Thymus (tissue), 11 donors: ENCODE results near the gene SAPCD2. TPM values are rescaled to one million over a fixed set of nuclear protein-coding genes. Genes with fewer than 3 reads are reported as not detected.

Source experiments
- DNase-seq, 9 donors: peaks; one replicate each; pipeline ENCODE4 v3.0.0-alpha.2; 2013; ENCODE audit warnings: low spot score in 9 of 9, low read depth in 6 of 9, missing footprints in 1 of 9
- H3K27ac ChIP-seq, 2 donors: one replicate each; pipeline ENCODE4 v1.5.1; 2013; ENCODE audit warnings: control low read depth in 1 of 2, low read depth in 1 of 2, low read length in 1 of 2, mild to moderate bottlenecking in 1 of 2, moderate library complexity in 1 of 2
- H3K27me3 ChIP-seq, 2 donors: one replicate each; pipeline ENCODE4 v1.5.1; 2013; ENCODE audit warnings: low read length in 1 of 2; ENCODE audit not compliant: control insufficient read depth in 2 of 2, insufficient read depth in 1 of 2
- H3K36me3 ChIP-seq, 2 donors: one replicate each; pipeline ENCODE4 v1.5.1; 2013; ENCODE audit warnings: low read length in 1 of 2, mild to moderate bottlenecking in 1 of 2, moderate library complexity in 1 of 2; ENCODE audit not compliant: control insufficient read depth in 2 of 2, insufficient read depth in 2 of 2
- H3K4me1 ChIP-seq, 2 donors: one replicate each; pipeline ENCODE4 v1.5.1; 2013; ENCODE audit warnings: low read length in 2 of 2; ENCODE audit not compliant: control insufficient read depth in 2 of 2, insufficient read depth in 2 of 2
- H3K4me3 ChIP-seq, 2 donors: one replicate each; pipeline ENCODE4 v1.5.1; 2013; ENCODE audit warnings: low read length in 2 of 2, control low read depth in 1 of 2, mild to moderate bottlenecking in 1 of 2
- H3K9me3 ChIP-seq, 2 donors: one replicate each; pipeline ENCODE4 v1.5.1; 2013; ENCODE audit warnings: low read length in 1 of 2, mild to moderate bottlenecking in 1 of 2; ENCODE audit not compliant: control insufficient read depth in 2 of 2, insufficient read depth in 1 of 2
- WGBS: extraction: QIAGEN DNeasy Blood & Tissue Kit; methylation state at CpG from one replicate; pipeline ENCODE4 v1.1.7; 2013; 5-methylcytosine and 5-hydroxymethylcytosine counted together
- polyA plus RNA-seq: library from polyadenylated mRNA; stranded (reverse); fragments of 200-250 nt; gene quantifications from one replicate; pipeline ENCODE4 v1.2.3, GENCODE V29; 2013
- total RNA-seq: library from RNA; stranded (reverse); fragments of 120-200 nt; gene quantifications from one replicate; pipeline ENCODE4 v1.2.4, GENCODE V29; 2013
- donor health status: healthy.

Gene SAPCD2
- total and polyA plus RNA-seq, 2 donors, result 0.87 to 6.3 TPM

- DNase-seq, result no peak
- no peak overlapping the region for H3K4me3 ChIP-seq
These were observed 26.6 kb upstream of the SAPCD2 start for GRCh38 chr9:137096785-137097546.

GRCh38 chr9:137095664-137096517 lies 25.5 kb upstream of the SAPCD2 start:
- 54% methylated on average over 30 of the region's 30 CpGs for WGBS
- H3K4me3 ChIP-seq, result peak overlapping the region; percentile 4 to 45
- H3K4me1 ChIP-seq, result peaks cover 4 to 19% of the 10 kb centered on the region in 2 donors
- H3K36me3 ChIP-seq, result peaks cover 36 to 49% of the 10 kb centered on the region in 2 donors
- peak; percentile 62 to 95 (median 85) for DNase-seq
- H3K27ac ChIP-seq, result peak overlapping the region; percentile 93 to 94
- peaks cover 0 to 10% of the 10 kb centered on the region in 2 donors for H3K9me3 ChIP-seq
- no peaks in the 10 kb centered on the region for H3K27me3 ChIP-seq

More at GRCh38 chr9:137096785-137097546, 26.6 kb upstream of the SAPCD2 start:
- Histone ChIP-seq H3K36me3 (peaks cover 43 to 55% of the 10 kb centered on the region in 2 donors), H3K4me1 (peaks cover 4 to 19% of the 10 kb centered on the region in 2 donors), H3K9me3 (peaks cover 0 to 11% of the 10 kb centered on the region in 2 donors), H3K27me3 (no peaks in the 10 kb centered on the region), H3K27ac (peak overlapping the region in 1 of 2 donors; percentile 93)
- 97% methylated on average over 31 of the region's 31 CpGs for WGBS

GRCh38 chr9:137089232-137089947 lies 19.0 kb upstream of the SAPCD2 start:
- Histone ChIP-seq H3K27ac (no peak overlapping the region), H3K36me3 (peaks cover 6 to 9% of the 10 kb centered on the region in 2 donors), H3K4me1 (peaks cover 15 to 20% of the 10 kb centered on the region in 2 donors)

GRCh38 chr9:137088121-137088520 lies 17.8 kb upstream of the SAPCD2 start:
- Histone ChIP-seq H3K27ac (no peak overlapping the region), H3K27me3 (peaks cover 5 to 24% of the 10 kb centered on the region in 2 donors), H3K4me1 (peaks cover 15 to 20% of the 10 kb centered on the region in 2 donors), H3K9me3 (no peaks in the 10 kb centered on the region), H3K36me3 (peaks cover 6 to 9% of the 10 kb centered on the region in 2 donors), H3K4me3 (no peak overlapping the region)
- no peak for DNase-seq
- WGBS, result 95% methylated on average over 5 of the region's 5 CpGs

More at GRCh38 chr9:137089232-137089947, 19.0 kb upstream of the SAPCD2 start:
- WGBS, result 97% methylated on average over 11 of the region's 11 CpGs
- H3K4me3 ChIP-seq, result no peak overlapping the region
- H3K9me3 ChIP-seq, result no peaks in the 10 kb centered on the region
- peaks cover 5 to 18% of the 10 kb centered on the region in 2 donors for H3K27me3 ChIP-seq
- DNase-seq, result no peak

GRCh38 chr9:137087409-137087925 lies 17.1 kb upstream of the SAPCD2 start:
- Histone ChIP-seq H3K36me3 (peaks cover 3 to 8% of the 10 kb centered on the region in 2 donors), H3K4me1 (peaks cover 15 to 20% of the 10 kb centered on the region in 2 donors), H3K27me3 (peaks cover 5 to 29% of the 10 kb centered on the region in 2 donors), H3K27ac (peak overlapping the region; percentile 82 to 93), H3K9me3 (no peaks in the 10 kb centered on the region), H3K4me3 (peak overlapping the region; percentile 66 to 70)
- no peak for DNase-seq
- 15% methylated on average over 22 of the region's 22 CpGs for WGBS

GRCh38 chr9:137086531-137087408 lies 16.4 kb upstream of the SAPCD2 start, which contains the start of gene MAN1B1:
MAN1B1 (plus strand) TSS chr9:137086985; CDS start chr9:137087000, 15 bp downstream.
- Histone ChIP-seq H3K27ac (peak within 1 kb of the TSS; percentile 82 to 93), H3K27me3 (peaks cover 5 to 29% of the 10 kb centered on the region in 2 donors), H3K9me3 (no peaks in the 10 kb centered on the region), H3K36me3 (peaks cover 3% of the 10 kb centered on the region in 2 donors), H3K4me1 (peaks cover 15 to 20% of the 10 kb centered on the region in 2 donors), H3K4me3 (peak within 1 kb of the TSS; percentile 66 to 70)
- WGBS, result under 1% methylated on average over 101 of the region's 101 CpGs
- DNase-seq, result peak; percentile 97 to 100 (median 98)

GRCh38 chr9:137085920-137086530 lies 15.7 kb upstream of the SAPCD2 start:
- Histone ChIP-seq H3K27me3 (peaks cover 5 to 31% of the 10 kb centered on the region in 2 donors), H3K9me3 (no peaks in the 10 kb centered on the region), H3K4me3 (peak overlapping the region; percentile 48 to 70), H3K4me1 (peaks cover 15 to 20% of the 10 kb centered on the region in 2 donors), H3K27ac (peak overlapping the region in 1 of 2 donors; percentile 80), H3K36me3 (peaks cover under 1 to 2% of the 10 kb centered on the region in 2 donors)
- no peak for DNase-seq
- WGBS, result 2% methylated on average over 58 of the region's 58 CpGs
